ENCODE results near the gene CERT1.
"Not testable (repeated sequence)": the region's sequence is repeated elsewhere in the genome, so short reads cannot be mapped to it uniquely, and the experiment has no call there.

GRCh38 chr5:75334413-75334812, 177.0 kb downstream of the CERT1 start:
- TF ChIP-seq EWSR1 (IDR thresholded peaks at IDR 0.05; ENCODE audit: borderline replicate concordance, low read depth, partially characterized antibody); ZNF699 (CRISPR knock-in tag; IDR thresholded peaks at IDR 0.05; ENCODE audit: insufficient replicate concordance); WHSC1 (IDR thresholded peaks at IDR 0.05; ENCODE audit: low read length); CTCF (IDR thresholded peaks at IDR 0.05 in 2 of 3, conservative IDR thresholded peaks at IDR 0.05 in 1 of 3; ENCODE audit: insufficient read depth in 2 of 3, low read depth in 1 of 3, low read length in 3 of 3); POLR2AphosphoS5 (IDR thresholded peaks at IDR 0.05; ENCODE audit: control insufficient read depth, insufficient read depth, low read depth, low read length); RFX7 (CRISPR knock-in tag; IDR thresholded peaks at IDR 0.05); NR3C1 (CRISPR knock-in tag; IDR thresholded peaks at IDR 0.05); KLF16 (IDR thresholded peaks at IDR 0.05); ARHGAP35 (IDR thresholded peaks at IDR 0.05; ENCODE audit: partially characterized antibody); RAD21 (CRISPR knock-in tag; conservative IDR thresholded peaks at IDR 0.05 in 1 of 2, IDR thresholded peaks at IDR 0.05 in 1 of 2); HDGF (IDR thresholded peaks at IDR 0.05); BRD4 (IDR thresholded peaks at IDR 0.05); NCOA1 (IDR thresholded peaks at IDR 0.05; ENCODE audit: low read depth): not testable (repeated sequence)
